Activated naive CD8-positive, alpha-beta T cell (primary cell): ENCODE measurements around the gene RPA1.

Source experiments
- H3K27ac Mint-ChIP-seq: one replicate; pipeline ENCODE4 v1.8.0; 2021; ENCODE audit warnings: mixed read lengths
- H3K27me3 Mint-ChIP-seq: one replicate; pipeline ENCODE4 v1.8.0; 2021; ENCODE audit warnings: mixed read lengths
- H3K36me3 Mint-ChIP-seq: one replicate; pipeline ENCODE4 v1.8.0; 2021; ENCODE audit warnings: mixed read lengths
- H3K4me1 Mint-ChIP-seq: one replicate; pipeline ENCODE4 v1.8.0; 2021; ENCODE audit warnings: low read depth, mixed read lengths
- H3K4me3 Mint-ChIP-seq: one replicate; pipeline ENCODE4 v1.8.0; 2021; ENCODE audit warnings: mild to moderate bottlenecking, mixed read lengths
- H3K9me3 Mint-ChIP-seq: one replicate; pipeline ENCODE4 v1.8.0; 2021; ENCODE audit warnings: low read depth, mixed read lengths

The RPA1 gene

DNA sequence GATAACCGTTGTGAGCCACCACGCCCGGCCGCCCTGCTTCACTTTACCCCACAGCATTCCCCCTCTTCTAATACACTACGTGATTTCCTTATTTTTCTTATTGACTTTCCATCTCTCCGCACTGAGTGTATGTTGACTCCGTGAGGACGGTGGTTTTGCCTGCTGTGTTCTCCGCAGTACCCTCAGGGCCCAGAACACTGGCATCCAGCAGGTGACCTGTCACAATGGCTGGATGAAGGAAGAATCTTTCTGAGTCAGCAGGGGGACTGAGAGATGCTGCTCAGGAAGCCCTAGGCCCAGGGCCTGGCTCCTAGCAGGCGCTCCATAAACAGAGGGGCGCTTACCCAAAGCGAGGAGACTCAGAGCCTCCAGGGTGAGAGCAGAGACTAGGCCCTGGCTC is 115.8 kb downstream of the RPA1 start:
- H3K36me3 Mint-ChIP-seq = no peaks in the 10 kb centered on the region
- H3K27me3 Mint-ChIP-seq = no peaks in the 10 kb centered on the region
- no peaks in the 10 kb centered on the region for H3K9me3 Mint-ChIP-seq
- H3K4me3 Mint-ChIP-seq = no peak overlapping the region
- H3K27ac Mint-ChIP-seq = no peak overlapping the region
- no peaks in the 10 kb centered on the region for H3K4me1 Mint-ChIP-seq

DNA sequence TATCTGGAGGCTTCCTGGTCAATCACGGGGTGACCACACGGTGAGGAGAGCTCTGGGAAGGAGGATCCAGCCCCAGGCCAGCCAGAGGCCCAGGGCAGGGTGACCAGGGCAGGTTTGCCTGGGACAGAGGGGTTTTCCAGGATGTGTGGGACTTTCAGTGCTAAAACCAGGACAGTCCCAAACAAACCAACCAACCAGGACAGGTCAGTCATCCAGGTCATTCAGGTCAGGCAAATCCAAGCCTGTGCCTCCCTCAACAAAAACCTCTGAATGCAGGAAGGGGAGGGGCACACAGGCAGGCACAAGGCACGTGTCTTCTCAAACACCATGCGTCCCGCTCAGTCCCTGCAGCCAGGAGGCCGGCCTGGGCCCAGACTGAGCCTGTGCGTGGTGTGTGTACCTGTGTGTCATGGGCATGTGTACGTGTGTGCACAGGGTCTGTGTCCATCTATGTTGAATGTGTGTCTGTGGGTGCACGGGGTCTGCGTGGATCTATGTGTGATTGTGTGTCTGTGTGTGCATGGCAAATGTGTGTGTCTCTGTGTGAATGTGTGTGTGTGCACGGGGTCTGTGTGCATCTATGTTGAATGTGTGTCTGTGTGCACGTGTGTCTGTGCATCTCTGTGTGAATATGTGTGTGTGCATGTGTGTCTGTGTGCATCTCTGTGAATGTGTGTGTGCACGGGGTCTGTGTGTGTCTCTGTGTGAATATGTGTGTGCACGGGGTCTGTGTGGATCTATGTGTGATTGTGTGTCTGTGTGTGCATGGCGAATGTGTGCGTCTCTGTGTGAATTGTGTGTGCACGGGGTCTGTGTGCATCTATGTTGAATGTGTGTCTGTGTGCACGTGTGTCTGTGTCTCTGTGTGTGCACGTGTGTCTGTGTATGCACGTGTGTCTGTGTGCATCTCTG is 116.5 kb downstream of the RPA1 start:
- Mint-ChIP-seq H3K36me3 (no peaks in the 10 kb centered on the region), H3K4me1 (no peaks in the 10 kb centered on the region), H3K27ac (no peak overlapping the region), H3K9me3 (no peaks in the 10 kb centered on the region), H3K27me3 (no peaks in the 10 kb centered on the region), H3K4me3 (no peak overlapping the region)

DNA sequence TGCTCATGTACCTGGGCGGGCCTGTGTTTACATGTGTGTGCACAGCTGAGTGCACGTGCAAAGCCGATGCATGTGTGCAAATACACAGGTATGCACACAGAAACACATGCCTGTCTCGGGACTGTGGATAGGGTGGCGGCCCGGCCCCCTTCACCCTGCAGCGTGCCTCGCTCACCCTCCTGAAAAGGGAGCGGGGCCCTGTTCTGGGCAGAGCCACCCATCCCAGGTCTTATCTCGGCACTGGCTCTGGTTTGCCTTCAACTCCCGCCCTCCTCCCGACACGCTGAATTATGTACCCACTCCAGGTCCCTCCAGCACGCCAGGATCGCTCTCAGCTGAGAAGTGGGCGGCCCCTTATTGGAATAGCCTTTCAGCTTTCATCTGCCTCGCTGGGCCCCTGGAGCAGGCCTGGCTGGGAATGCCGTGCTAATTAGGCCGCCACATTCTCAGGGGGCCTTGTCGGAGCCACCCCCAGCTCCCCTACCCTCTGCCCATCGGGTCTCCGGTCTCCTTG is 117.5 kb downstream of the RPA1 start:
- Mint-ChIP-seq H3K9me3 (no peaks in the 10 kb centered on the region), H3K36me3 (no peaks in the 10 kb centered on the region), H3K27me3 (no peaks in the 10 kb centered on the region), H3K4me1 (no peaks in the 10 kb centered on the region), H3K4me3 (no peak overlapping the region), H3K27ac (no peak overlapping the region)

DNA sequence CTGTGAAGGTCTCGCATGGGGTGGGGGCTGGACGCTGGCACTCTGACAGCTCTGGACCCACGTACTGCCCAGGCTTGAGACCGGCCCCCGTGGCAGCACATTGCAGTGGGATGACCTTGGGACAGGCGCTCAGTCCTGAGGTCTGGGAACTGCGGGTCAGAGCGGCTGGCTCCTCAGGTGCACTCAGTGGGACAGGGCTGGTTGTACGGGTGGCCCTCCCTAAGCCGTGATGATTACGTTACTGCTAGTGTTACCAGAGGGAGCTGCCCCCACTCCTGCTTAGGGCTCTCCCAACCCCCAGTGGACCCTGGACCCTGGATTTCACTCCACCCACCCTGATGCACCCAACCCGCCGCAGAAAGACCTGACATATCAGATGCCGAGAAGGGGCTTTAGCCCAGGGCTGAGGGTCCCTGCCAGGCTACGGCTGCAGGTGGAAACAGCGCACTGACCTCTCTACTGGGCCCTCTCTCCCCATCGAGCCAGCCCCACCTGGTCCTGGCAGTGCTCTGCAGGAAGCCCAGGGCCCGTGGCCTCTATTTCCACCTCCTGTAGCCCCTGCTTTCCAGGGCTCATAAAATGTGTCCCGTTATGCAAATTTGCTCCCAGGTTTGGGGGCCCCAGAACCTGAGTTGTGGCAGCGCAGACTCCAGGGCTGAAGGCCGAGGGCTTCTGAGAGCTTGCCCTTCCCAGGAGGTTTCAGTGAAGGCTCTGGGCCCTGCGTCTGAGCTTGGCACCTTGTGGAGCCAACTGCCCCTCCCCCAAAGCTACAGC is 118.1 kb downstream of the RPA1 start:
- H3K36me3 Mint-ChIP-seq = no peaks in the 10 kb centered on the region
- H3K4me1 Mint-ChIP-seq = no peaks in the 10 kb centered on the region
- no peak overlapping the region for H3K4me3 Mint-ChIP-seq
- H3K9me3 Mint-ChIP-seq = no peaks in the 10 kb centered on the region
- no peak overlapping the region for H3K27ac Mint-ChIP-seq
- H3K27me3 Mint-ChIP-seq = no peaks in the 10 kb centered on the region

DNA sequence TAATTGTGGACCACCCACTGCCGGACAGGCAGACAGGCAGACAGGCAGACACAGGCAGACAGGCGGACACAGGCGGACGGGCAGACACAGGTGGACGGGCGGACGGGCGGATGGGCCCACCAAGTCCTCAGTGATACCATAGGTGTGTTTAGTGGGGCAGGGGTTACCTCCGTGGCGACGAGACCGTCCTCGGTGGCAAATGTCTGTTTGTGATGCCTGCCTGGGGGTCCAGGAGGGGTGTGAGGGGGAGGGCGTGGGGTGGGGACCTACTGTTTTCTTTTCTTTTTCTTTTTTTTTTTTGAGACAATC is 118.7 kb downstream of the RPA1 start:
- H3K36me3 Mint-ChIP-seq = no peaks in the 10 kb centered on the region
- no peaks in the 10 kb centered on the region for H3K9me3 Mint-ChIP-seq

More for the DNA sequence above, 118.7 kb downstream of the RPA1 start:
- Mint-ChIP-seq H3K27me3 (no peaks in the 10 kb centered on the region), H3K4me1 (no peaks in the 10 kb centered on the region), H3K4me3 (no peak overlapping the region), H3K27ac (no peak overlapping the region)
